GM19372 (cell line): Measurements from ENCODE around the gene RADX.
"Not testable (repeated sequence)": the region's sequence is repeated elsewhere in the genome, so short reads cannot be mapped to it uniquely, and the experiment has no call there.

Experiments
- ATAC-seq: cut with Tn5 transposase; IDR thresholded peaks from one replicate; pipeline ENCODE4 v1.9.1; 2021; ENCODE audit warnings: mild to moderate bottlenecking, low read depth, moderate library complexity; ENCODE audit not compliant: unreplicated experiment

Gene RADX, protein sequence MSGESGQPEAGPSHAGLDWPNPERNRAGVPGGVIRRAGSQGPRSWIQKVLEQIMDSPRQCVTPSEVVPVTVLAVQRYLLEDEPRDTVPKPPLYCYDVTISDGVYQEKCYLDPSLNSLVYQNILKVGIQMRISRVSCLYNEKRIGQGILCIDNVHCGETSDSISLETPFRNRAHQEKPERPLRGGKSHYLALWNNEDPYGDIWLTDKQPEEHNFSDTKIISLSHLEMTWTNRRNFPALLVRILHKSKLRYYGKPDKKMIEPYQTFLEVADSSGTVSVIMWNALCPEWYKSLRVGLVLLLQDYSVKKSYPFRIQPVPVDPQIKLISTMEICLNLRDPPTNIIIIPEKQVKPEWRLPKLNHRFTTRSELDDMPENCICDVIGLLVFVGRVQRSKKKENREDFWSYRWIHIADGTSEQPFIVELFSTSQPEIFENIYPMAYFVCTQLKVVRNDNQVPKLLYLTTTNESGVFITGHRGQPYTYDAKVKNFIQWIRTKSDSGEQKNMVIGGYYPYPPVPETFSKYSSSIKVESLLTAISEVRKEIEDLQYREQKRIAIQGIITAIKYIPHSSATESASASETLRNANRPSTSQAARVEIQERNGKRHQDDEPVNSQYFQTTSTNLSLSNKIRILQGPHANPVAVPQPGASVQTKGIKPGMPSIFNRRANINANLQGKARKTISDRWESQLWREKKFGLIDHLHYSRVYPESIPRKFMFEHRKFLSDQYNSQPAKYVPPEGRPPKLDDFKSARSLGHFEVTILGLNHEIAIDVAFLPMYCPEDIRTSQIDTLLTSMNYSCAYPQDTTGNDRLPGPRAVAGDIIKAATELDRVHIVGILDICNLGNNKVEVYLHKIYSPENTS

DNA sequence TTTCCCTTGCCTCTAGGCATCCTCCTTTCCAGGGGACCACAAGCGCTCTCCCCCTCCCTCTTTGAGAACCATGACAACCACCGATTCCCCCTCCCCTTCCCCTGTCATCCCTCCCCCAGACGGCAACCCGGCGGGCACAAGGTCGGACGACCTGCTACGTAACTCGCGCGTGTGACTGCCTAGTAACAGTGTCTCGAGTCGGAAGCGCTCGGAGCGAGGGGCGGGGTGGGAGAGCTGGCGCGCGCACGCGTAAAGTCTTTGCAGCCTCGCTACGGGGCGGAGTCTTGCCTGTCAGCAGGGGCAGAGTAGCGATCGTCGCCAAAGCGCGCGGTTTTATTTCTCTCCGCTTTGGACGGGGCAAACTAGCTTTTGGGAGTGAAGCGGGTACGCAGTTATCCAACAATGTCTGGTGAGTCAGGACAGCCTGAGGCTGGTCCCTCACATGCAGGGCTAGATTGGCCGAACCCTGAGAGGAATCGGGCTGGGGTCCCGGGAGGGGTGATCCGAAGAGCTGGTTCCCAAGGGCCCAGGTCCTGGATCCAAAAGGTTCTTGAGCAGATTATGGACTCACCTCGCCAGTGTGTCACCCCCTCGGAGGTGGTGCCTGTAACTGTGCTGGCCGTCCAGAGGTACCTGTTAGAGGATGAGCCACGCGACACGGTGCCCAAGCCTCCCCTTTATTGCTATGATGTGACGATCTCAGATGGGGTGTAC lies at the start of gene RADX:
RADX (plus strand) TSS at position 300 of the 714 bp plus-strand sequence; CDS start at position 403, 103 bp downstream.
- ATAC-seq = peak; percentile 98

DNA sequence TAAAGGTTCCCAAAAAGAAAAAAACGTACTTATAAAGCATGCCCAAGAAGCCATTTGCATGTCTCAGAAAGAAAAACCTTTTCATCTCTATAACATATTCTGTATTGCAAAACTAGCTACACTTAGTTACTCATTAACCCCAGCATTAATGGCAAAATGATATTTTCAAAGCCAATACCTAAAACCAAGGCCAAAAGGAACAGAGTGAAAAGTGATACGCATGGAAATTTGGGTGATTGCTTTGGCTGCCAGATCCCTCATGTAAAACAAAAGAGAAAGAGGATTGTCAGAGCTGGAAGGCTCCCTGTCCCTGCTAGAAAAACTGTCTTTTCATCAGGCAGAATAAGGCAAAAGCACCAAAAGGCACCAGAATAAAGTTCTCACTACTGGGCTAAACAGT lies 46.8 kb upstream of the RADX start:
- no peak for ATAC-seq

- ATAC-seq = no peak
These were observed 45.4 kb upstream of the RADX start for GRCh38 chrX:106566362-106566761.

DNA sequence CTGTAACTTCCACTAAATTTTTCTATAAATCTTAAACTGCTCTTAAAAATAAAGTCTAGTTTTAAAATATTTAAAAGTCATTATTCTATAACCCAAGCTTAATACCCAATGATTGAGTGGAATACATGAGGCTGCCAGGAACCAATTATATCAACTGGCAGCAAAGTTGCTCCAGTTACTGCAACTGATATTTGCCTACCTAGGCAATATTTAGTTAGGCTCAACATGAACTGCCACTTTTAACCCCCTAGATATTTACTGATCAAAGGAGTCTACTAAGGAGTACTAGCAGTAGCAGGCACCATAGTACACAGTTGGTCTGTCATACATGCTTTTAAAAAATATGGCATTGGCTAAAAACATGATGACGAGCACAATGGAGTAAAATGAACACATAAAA lies 29.9 kb upstream of the RADX start:
- ATAC-seq = no peak

GRCh38 chrX:106585478-106585877 lies 26.3 kb upstream of the RADX start:
- ATAC-seq = no peak

DNA sequence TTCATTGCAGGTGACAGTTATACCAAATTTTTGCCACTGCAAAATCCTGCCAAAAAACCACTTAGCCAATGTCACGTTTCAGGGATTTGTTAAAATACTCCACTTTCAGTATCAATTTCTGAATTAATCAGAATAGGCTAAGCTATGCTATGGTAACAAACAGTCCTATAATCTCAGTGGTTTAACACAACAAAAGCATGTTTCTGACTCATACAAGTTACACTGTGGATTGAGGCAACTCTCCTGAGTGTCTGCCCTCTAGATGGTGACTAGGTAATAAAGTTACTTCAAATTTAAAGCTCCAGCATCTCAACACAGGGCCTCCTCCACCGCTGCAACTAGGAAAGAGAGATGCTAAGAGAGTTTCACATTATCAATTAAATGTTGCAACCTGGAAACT lies 23.0 kb upstream of the RADX start:
- ATAC-seq = no peak

GRCh38 chrX:106599411-106599810 lies 12.4 kb upstream of the RADX start:
- ATAC-seq = no peak

GRCh38 chrX:106606571-106606970 lies 5.2 kb upstream of the RADX start:
- ATAC-seq = no peak

GRCh38 chrX:106608016-106608415 lies 3.8 kb upstream of the RADX start:
- ATAC-seq = no peak

DNA sequence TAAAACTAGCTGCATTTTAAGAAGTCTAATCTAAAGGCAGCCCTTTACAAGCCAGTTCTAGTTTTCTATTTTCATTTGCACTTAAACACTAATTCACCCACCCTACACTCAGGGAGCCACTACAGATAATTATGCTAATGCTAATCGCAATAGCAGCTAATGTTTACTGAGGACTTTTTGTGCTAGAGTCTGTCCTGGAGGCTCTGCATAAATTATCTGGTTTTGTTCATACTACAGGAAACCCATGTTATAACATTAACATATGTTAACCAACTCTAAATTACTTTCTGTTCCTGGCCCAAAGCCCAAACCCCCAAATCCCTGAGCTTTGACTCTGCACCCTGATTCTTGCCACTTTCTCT lies 480 bp upstream of the RADX start:
- peak; percentile 9 for ATAC-seq

DNA sequence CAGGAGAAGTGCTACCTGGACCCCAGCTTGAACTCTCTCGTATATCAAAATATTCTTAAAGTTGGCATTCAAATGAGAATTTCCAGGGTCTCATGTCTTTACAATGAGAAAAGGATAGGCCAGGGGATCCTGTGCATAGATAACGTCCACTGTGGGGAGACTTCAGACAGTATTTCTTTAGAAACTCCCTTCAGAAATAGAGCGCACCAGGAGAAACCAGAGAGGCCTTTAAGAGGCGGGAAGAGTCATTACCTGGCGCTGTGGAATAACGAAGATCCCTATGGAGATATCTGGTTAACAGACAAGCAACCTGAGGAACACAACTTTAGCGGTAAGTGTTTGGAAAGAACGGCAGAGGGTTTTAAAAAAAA lies 600 bp downstream of the RADX start:
- ATAC-seq = peak; percentile 10

GRCh38 chrX:106613277-106613676 lies 1.5 kb downstream of the RADX start:
- no peak for ATAC-seq

DNA sequence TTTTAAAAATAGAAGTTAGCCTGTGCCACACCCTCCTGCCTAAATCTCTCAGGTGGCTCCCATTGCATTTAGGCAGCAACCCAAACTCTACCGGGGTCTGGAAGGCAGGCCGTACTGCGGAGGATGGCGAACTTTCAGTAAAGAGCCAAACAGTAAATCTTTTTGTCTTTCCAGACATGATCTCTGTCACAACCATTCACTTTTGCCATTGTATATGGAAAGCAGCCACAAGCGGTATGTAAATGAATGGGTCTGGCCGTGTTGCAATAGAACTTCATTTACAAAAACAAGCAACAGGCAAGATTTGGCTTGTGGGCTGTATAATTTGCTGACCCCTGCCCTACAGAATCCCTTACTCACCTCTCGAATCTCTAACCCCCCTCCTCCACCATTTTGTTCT lies 3.3 kb downstream of the RADX start:
- no peak for ATAC-seq

- no peak for ATAC-seq
These were observed 8.0 kb downstream of the RADX start for GRCh38 chrX:106619797-106620196.

DNA sequence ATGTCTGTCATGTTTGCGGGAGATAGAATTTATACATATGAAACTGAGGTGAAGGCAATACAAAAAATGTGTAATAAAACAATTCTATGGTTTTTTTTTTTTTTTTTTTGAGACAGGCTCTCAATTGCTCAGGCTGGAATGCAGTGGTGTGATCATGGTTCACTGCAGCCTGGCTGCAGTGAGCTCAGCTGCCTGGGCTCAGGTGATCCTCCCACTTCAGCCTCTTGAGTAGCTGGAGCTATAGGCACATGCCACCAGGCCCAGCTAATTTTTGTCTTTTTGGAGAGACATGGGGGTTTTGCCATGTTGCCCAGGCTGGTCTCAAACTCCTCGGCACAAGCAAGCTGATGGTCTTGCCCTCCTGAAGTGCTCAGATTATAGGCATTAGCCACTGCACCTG lies 10.1 kb downstream of the RADX start:
- no peak for ATAC-seq

GRCh38 chrX:106626789-106627188 lies 15.0 kb downstream of the RADX start:
- ATAC-seq = no peak

- ATAC-seq = no peak
These were observed 19.8 kb downstream of the RADX start for GRCh38 chrX:106631615-106632014.

DNA sequence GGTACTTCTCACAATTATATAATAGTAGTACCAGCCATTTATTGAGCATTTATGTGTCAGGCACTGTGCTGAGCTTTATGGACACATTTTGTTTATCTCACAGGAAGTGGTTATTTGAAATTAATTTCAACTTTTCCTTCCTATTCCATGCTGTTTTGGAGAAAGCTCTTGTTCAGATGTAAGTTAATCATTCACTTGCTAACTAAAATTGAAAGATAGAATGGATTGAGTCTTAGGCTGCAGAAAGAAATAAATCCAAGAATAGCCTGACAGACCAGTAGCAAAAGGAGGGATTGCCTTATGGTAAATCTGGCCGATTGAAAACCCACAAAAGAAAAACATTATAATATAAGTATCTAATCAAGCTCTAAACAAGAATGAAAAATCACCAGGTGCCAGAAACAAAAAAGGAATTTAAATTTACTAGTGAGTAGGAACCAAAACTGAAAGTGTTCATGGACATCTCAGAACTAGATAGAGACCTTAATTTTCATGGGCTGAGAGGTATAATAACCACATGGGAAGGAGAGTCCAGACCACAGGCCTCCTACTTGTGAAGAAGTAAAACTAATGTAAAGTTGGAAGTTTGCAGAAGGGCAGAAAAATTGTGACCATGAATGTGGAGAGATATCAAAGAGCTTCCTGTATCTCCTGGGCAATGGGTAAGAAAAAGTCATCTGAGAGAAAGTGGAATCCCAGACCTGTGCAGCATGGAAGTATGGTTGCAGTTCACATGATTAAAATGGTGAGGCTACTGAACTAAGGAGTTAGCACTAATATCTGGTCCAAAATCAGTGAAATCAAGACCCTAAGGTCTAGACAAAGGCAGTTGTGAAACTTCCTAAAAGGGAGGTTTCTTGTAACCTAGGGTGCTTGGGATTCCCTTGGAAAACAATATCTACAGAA lies 38.0 kb downstream of the RADX start:
- peak; percentile 95 for ATAC-seq

DNA sequence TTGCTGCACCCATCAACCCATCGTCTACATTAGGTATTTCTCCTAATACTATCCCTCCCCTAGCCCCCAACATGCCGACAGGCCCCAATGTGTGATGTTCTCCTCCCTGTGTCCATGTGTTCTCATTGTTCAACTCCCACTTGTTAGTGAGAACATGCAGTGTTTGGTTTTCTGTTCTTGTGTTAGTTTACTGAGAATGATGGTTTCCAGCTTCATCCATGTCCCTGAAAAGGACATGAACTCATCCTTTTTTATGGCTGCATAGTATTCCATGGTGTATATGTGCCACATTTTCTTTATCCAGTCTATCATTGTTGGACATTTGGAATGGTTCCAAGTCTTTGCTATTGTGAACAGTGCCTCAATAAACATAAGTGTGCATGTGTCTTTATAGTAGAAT lies 41.8 kb downstream of the RADX start:
- ATAC-seq = not testable (repeated sequence)

DNA sequence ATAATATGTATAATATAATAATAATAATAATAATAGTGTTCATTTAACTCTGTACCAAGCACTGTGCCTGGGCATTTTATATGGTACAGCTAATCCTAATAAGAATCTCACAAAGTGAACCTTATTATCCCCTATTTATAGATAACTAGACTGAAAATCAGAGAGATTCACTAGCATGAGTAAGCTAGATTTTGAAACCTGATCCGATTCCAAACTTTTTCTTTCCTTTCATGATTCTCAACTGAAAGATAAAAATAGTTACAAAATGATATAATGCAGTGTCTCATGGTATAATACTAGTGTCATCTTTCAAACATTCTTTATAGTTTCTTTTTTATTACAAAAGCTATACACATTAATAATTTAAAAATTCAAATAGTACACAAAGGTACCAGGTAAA lies 58.9 kb downstream of the RADX start:
- no peak for ATAC-seq
